GM18951 (cell line): ENCODE data around the gene ANKRD13D.

Experiments used
- POLR2A ChIP-seq: IDR thresholded peaks from 4 replicates; pipeline ENCODE4 v1.6.1; 2011; ENCODE audit warnings: mild to moderate bottlenecking; ENCODE audit not compliant: insufficient read length, insufficient read depth; ENCODE audit errors: extremely low read depth
- in situ Hi-C: fragments of 300-500 bp; cut with MboI; formaldehyde crosslinking; loops from one replicate; pipeline ENCODE4 v1.12.0; 2022; ENCODE audit warnings: low sequenced_read_pairs, mixed read lengths, inconsistent platforms; ENCODE audit not compliant: unreplicated experiment

Gene ANKRD13D

GRCh38 chr11:67264877-67265632 lies 24.0 kb upstream of the ANKRD13D start:
- TF ChIP-seq POLR2A: no peak
- in situ Hi-C loops: loop anchor here (5.0 to 10.0 kb wide), 2 partner anchors 52 to 120 kb away; no protein-coding TSS in a partner anchor

DNA sequence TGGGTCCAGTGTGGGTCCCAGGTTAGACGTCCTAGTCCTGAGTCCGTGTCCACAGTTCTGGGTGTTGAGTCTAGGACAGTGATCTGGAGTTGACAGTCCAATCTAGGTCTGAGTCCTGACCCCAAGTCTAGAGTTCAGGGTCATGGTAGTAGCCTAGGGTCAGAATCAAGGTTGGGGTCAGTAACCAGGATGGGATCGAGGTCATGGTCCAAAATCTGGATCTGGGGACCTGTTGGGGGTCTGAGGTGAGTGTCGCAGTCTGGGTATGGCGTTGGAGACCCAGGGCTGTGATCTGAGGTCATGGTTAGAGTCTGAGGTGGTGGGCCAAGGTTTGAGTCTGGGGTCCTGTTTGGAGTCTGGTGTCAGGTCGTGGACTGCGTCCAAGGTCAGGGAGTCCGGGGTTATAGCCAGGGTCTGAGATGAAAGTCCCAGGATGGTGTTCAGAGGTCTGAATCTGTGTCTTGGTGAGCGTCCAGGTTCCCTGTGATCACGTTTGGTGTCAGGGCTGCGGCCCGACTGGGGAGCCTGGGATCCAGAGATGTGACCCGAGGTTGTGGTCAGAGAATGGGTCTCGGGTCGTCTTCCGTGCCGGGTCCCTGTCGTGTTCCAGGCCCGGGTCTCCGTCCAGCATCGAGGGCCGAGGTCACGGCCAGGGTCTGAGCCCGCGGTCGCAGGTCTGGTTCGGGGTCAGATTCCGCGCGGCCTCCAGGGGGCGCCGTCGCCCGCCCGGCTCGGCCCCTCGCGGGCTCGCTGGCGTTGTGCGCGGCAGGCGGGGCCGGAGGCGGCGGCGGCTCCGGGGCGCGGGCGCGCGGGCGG lies 23.3 kb upstream of the ANKRD13D start:
- TF ChIP-seq POLR2A: no peak
- in situ Hi-C loops: loop anchor here (10.0 kb wide), 1 partner anchor 119 kb away; no protein-coding TSS in a partner anchor

- peak; percentile 32 for TF ChIP-seq POLR2A
- in situ Hi-C loops: loop anchor here (10.0 kb wide), 1 partner anchor 118 kb away; no protein-coding TSS in a partner anchor
Observed at GRCh38 chr11:67266449-67267187, 22.5 kb upstream of the ANKRD13D start, which contains the start of gene GRK2. TSS of gene GRK2 (plus strand) at chr11:67266473. CDS start at chr11:67266700, 227 bp downstream.

- in situ Hi-C loops: loop anchor here (10.0 kb wide), 1 partner anchor 117 kb away; no protein-coding TSS in a partner anchor
- peak; percentile 47 for TF ChIP-seq POLR2A
Observed at GRCh38 chr11:67267188-67268080, 21.7 kb upstream of the ANKRD13D start.

DNA sequence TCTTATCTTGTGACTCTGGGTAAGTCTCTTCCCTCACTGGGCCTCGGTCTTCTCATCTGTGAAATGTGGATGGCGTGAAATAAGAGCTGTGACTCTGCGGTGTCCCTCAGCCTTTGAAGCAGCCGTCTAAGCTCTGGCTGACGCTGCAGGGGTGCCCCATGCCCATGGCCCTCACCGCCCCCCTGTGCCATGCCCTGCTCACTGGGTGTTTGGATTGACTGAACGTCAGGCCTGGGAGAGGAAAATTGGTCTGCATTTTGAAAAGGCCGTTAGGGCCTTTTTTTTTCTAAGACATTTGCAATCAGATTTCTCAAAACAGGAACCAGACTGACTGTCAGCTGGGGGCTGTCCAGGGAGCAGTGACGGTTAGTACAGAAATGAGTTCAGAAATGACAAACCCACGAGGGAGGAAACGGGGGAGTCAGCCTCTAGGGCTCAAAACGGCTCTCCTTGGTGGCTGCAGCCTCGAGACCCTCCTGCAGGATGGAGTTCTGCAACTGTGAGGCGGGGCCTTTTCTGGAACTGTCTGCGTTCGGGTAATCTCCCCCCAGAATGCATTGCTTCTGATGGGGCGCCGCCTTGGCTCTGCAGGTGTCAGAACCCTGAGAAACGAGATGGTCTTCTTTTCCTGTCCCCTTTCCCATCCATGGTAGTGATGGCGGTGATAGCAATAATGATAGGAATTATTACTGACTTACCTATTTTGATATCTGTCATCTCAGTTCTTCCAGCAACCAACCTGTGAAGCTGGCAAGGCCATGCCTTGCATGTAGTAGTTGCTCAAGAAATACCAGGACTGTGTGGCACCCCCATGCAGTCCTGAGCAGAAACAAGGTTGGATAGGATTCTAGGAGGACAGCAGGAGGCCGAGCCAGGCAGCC lies 20.8 kb upstream of the ANKRD13D start:
- TF ChIP-seq POLR2A: peak; percentile 62
- in situ Hi-C loops: loop anchor here (10.0 kb wide), 1 partner anchor 116 kb away; no protein-coding TSS in a partner anchor

DNA sequence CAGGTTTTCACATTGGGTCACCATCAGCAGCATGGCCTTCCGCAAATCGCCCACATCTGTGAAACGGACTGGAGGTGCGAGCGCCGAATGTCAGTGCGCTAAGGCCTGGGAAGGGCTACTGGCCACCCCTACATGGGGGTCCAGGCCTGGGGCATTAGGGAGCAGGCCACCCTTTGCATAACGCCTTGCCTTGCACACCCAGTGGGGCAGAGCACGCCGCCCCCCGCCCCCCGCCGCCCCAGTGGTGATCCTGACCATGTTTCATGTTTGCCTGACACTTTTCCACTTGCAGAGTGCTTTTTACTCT lies 20.2 kb upstream of the ANKRD13D start:
- in situ Hi-C loops: loop anchor here (10.0 kb wide), 1 partner anchor 116 kb away; no protein-coding TSS in a partner anchor
- TF ChIP-seq POLR2A: no peak

DNA sequence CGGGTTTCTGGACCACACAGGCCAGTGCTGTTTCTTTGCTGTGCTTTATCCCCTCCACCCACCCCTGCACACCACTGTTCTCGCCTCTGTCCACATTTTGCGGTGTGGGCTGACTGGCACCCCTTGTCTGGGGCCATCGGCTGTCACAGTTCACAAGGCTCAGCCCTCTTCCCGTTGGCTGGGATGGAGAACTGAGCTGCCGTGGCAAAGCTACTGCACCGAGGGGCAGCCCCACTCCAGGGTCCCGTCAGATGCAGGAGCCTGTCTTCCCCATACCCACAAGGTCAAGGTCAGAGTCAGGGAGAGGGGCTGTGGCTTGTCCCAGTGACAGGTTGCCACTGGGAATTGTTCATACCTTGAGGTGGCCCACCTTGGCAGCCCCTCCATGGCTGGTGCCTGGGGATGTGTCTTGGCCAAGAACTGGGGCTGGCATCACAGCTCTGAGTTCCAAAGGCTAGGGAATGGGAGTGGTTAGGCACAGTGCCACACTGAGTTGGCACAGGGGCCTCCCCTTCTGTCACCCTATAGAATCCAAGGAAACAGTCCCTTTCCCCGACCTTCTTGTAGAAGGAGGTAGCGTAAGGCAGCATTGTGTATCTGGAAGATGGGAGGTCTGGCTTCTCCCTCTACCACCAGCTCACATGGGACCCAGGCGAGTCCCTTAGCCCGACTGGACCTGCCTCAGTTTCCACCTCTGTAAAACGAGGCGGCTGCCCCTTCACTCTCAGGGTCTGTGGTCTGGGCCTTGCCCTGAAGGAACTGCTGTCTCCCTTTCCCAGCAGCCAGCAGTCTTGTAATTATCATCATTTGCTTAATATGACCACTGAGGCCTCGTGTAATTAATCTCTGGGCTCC lies 19.5 kb upstream of the ANKRD13D start:
- in situ Hi-C loops: loop anchor here (10.0 kb wide), 1 partner anchor 115 kb away; no protein-coding TSS in a partner anchor
- no peak for TF ChIP-seq POLR2A

DNA sequence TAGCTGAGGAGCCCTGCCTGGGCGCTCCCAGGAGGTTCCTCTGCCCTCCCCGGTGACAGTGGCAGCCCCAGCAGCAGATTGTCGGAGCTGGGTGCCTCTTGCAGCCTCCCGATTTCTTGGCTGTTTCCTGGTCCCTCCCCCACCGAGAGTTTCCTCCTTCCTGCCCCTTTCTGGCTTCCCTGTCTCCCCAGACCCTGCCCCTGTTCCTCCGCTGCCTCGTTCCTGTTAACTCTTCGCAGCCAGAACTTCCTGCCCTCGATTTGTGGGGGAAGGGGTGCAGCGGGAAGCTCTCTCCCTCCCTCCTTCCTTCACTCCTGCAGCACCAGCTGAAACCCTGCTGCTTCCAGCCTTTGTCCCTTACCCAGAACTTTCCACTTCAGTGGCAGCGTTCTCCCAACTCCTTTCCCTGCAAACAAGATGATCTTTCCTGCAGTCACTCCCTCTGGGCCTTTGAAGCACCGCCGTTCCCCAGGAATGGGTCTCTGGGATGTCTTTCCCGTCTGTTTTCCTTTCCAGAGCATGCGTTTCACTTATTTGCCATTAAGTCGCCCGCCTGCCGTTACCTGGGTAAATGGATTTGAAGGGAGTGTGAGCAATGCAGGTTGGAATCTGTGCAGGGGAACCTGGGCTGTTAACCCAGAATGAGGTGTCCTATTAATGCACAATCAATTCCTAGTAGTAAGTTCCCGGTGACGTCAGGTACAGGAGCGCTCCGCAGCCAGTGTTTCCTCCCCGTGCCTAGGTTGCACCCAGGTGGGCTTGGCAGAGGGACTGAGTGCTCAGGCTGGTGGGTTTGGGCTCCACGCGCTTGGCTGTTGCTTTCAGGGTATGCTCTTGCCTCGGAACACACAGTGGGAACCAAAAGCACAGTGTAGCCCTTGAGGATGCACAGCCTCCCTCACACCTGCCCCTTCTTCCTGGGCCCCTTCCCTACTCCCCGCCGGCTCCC lies 18.6 kb upstream of the ANKRD13D start:
- in situ Hi-C loops: no loop called here
- TF ChIP-seq POLR2A: peak; percentile 24

- in situ Hi-C loops: no loop called here
- no peak for TF ChIP-seq POLR2A
Observed at GRCh38 chr11:67271205-67271540, 17.9 kb upstream of the ANKRD13D start.
